Karpas-422 (cell line): ENCODE data around the gene MRPL53. TPM values are rescaled to one million over a fixed set of nuclear protein-coding genes. Genes with fewer than 3 reads are reported as not detected.

ENCODE experiments used
- DNase-seq: peaks from one replicate; pipeline ENCODE4 v3.0.0-alpha.2; 2015
- H2AFZ ChIP-seq: fragments of 200-600 bp; sonication (generic); 2 replicates; pipeline ENCODE4 v1.6.1; 2014; ENCODE audit warnings: antibody characterized with exemption, low read length, mixed read lengths
- H3K27ac ChIP-seq: fragments of 200-600 bp; sonication (generic); 2 replicates; pipeline ENCODE4 v1.5.1; 2014; ENCODE audit warnings: mild to moderate bottlenecking, low read length, moderate library complexity
- H3K27me3 ChIP-seq: fragments of 200-600 bp; sonication (generic); 2 replicates; pipeline ENCODE4 v1.6.1; 2014; ENCODE audit warnings: low read length, mixed read lengths
- H3K36me3 ChIP-seq: fragments of 200-600 bp; sonication (generic); 2 replicates; pipeline ENCODE4 v1.6.1; 2014; ENCODE audit warnings: low read length, mixed read lengths; ENCODE audit not compliant: insufficient read depth
- H3K4me1 ChIP-seq: fragments of 200-600 bp; sonication (generic); 2 replicates; pipeline ENCODE4 v1.6.1; 2014; ENCODE audit warnings: mild to moderate bottlenecking, low read length, mixed read lengths
- H3K4me2 ChIP-seq: fragments of 200-600 bp; sonication (generic); 2 replicates; pipeline ENCODE4 v1.6.1; 2014; ENCODE audit warnings: low read length, low read depth, mild to moderate bottlenecking; ENCODE audit not compliant: poor library complexity, severe bottlenecking
- H3K4me3 ChIP-seq: fragments of 200-600 bp; sonication (generic); 2 replicates; pipeline ENCODE4 v1.5.1; 2014; ENCODE audit warnings: mild to moderate bottlenecking, antibody characterized with exemption, low read length, mixed read lengths
- H3K79me2 ChIP-seq: fragments of 200-600 bp; sonication (generic); 2 replicates; pipeline ENCODE4 v1.6.1; 2014; ENCODE audit warnings: mild to moderate bottlenecking, low read length, mixed read lengths
- H3K9ac ChIP-seq: fragments of 200-600 bp; sonication (generic); 2 replicates; pipeline ENCODE4 v1.6.0; 2014; ENCODE audit warnings: low read length
- H3K9me2 ChIP-seq: fragments of 200-600 bp; sonication (generic), shearing (Covaris generic); replicated peaks from 2 replicates; pipeline ENCODE4 v1.6.0; 2014; ENCODE audit warnings: mild to moderate bottlenecking, low read length, moderate library complexity; ENCODE audit not compliant: insufficient read depth
- H3K9me3 ChIP-seq: fragments of 300-700, 200-600 bp; sonication (generic); 2 replicates; pipeline ENCODE4 v1.6.1; 2014; ENCODE audit warnings: low read length, mixed read lengths
- H4K20me1 ChIP-seq: fragments of 200-600 bp; sonication (generic); 2 replicates; pipeline ENCODE4 v1.6.1; 2014; ENCODE audit warnings: mild to moderate bottlenecking, antibody characterized with exemption, low read length, low read depth; ENCODE audit not compliant: insufficient read depth
- total RNA-seq: library from RNA; depleted of rRNA; stranded (reverse); fragments of >200 nt; shearing (Covaris generic); gene quantifications from 2 replicates; pipeline ENCODE4 v1.2.3, GENCODE V29; 2014; ENCODE audit warnings: low replicate concordance; rRNA removed

Gene MRPL53
- total RNA-seq: 91.4 and 144 TPM in 2 replicates

GRCh38 chr2:74472086-74472944 lies at the start of gene MRPL53:
Gene MRPL53, minus strand, starts transcription at chr2:74472680. Its CDS starts 20 bp downstream, at chr2:74472660.
- Histone ChIP-seq H3K9ac (peak within 1 kb of the TSS; percentile 76), H3K4me1 (peaks cover 24% of the 10 kb centered on the region), H3K9me2 (no peaks in the 10 kb centered on the region), H3K79me2 (peaks cover 9% of the 10 kb centered on the region), H3K36me3 (peaks cover 10% of the 10 kb centered on the region; the same call in 1 of the 2 replicates), H2AFZ (peak within 1 kb of the TSS; percentile 58; the same call in 1 of the 2 replicates), H4K20me1 (no peaks in the 10 kb centered on the region; the same call in 1 of the 2 replicates), H3K4me2 (peak within 1 kb of the TSS; percentile 92), H3K4me3 (peak within 1 kb of the TSS; percentile 71), H3K27ac (peak within 1 kb of the TSS; percentile 83), H3K9me3 (no peaks in the 10 kb centered on the region), H3K27me3 (no peaks in the 10 kb centered on the region)
- peak; percentile 99 for DNase-seq

- no peaks in the 10 kb centered on the region for H3K36me3 ChIP-seq
- DNase-seq: no peak
- H3K4me3 ChIP-seq: no peak overlapping the region
- no peak overlapping the region for H3K4me2 ChIP-seq
- no peak overlapping the region for H2AFZ ChIP-seq
- H3K79me2 ChIP-seq: no peaks in the 10 kb centered on the region
- H3K9me2 ChIP-seq: no peaks in the 10 kb centered on the region
- H3K27ac ChIP-seq: no peak overlapping the region
- H3K9me3 ChIP-seq: no peaks in the 10 kb centered on the region
- no peaks in the 10 kb centered on the region for H4K20me1 ChIP-seq
- H3K4me1 ChIP-seq: peaks cover 5% of the 10 kb centered on the region
- H3K27me3 ChIP-seq: no peaks in the 10 kb centered on the region
- H3K9ac ChIP-seq: no peak overlapping the region
These were observed 44.2 kb upstream of the MRPL53 start for GRCh38 chr2:74516650-74517049.

DNA sequence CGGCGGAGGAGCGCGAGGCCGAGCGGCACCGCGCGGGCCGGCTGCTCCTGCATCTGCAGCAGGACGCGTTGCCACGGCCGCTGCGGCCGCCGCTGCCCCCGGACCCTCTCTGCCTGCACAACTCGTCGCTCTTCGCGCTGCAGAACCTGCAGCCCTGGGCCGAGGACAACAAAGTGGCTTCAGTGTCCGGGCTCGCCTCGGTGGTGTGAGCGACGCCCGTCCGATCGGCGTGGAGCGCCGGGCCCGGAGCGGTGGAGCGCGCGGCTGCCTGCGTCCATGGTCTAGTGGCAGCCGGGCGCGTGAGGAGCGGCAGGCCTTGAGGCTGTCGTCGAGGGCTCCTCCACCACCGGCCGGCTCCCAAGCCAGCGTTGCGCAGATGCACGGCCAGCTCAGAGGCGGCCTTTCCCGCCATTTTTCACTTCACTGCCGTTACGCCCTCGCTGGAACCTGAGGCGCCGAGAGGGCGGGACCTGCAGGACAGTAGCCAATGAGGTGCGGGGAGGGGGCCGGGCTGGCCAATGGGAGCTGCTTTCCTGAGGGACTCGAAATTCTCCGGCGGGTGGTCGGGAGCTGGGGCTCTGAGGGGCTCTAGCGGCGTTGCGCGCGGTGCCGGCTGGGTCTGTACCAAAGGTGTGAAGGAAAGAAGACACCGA lies 43.6 kb upstream of the MRPL53 start:
- Histone ChIP-seq H3K9ac (no peak overlapping the region), H3K27me3 (no peaks in the 10 kb centered on the region), H3K4me1 (peaks cover 5% of the 10 kb centered on the region), H2AFZ (no peak overlapping the region), H3K79me2 (no peaks in the 10 kb centered on the region), H3K36me3 (no peaks in the 10 kb centered on the region), H4K20me1 (no peaks in the 10 kb centered on the region), H3K27ac (no peak overlapping the region), H3K9me2 (no peaks in the 10 kb centered on the region), H3K9me3 (no peaks in the 10 kb centered on the region), H3K4me2 (no peak overlapping the region), H3K4me3 (no peak overlapping the region)
- no peak for DNase-seq

GRCh38 chr2:74515271-74515980 lies 42.9 kb upstream of the MRPL53 start:
- Histone ChIP-seq H3K36me3 (no peaks in the 10 kb centered on the region), H2AFZ (no peak overlapping the region), H3K9me3 (no peaks in the 10 kb centered on the region), H3K9me2 (no peaks in the 10 kb centered on the region), H3K4me3 (no peak overlapping the region), H3K27ac (no peak overlapping the region), H3K4me1 (peaks cover 5% of the 10 kb centered on the region), H3K27me3 (no peaks in the 10 kb centered on the region), H4K20me1 (no peaks in the 10 kb centered on the region), H3K9ac (no peak overlapping the region), H3K79me2 (no peaks in the 10 kb centered on the region), H3K4me2 (no peak overlapping the region)
- DNase-seq: no peak

- Histone ChIP-seq H3K27ac (no peak within 1 kb of the TSS), H3K36me3 (no peaks in the 10 kb centered on the region), H3K9me2 (no peaks in the 10 kb centered on the region), H3K27me3 (no peaks in the 10 kb centered on the region), H3K4me3 (no peak within 1 kb of the TSS), H2AFZ (no peak within 1 kb of the TSS), H3K9me3 (no peaks in the 10 kb centered on the region), H3K4me2 (peak within 1 kb of the TSS; percentile 27), H4K20me1 (no peaks in the 10 kb centered on the region), H3K79me2 (no peaks in the 10 kb centered on the region), H3K4me1 (peaks cover 5% of the 10 kb centered on the region), H3K9ac (no peak within 1 kb of the TSS)
- no peak for DNase-seq
These were observed 42.1 kb upstream of the MRPL53 start, which contains the start of gene TLX2 for GRCh38 chr2:74514368-74515270. Gene TLX2, plus strand, starts transcription at chr2:74514450. Its CDS starts 357 bp downstream, at chr2:74514807.

DNA sequence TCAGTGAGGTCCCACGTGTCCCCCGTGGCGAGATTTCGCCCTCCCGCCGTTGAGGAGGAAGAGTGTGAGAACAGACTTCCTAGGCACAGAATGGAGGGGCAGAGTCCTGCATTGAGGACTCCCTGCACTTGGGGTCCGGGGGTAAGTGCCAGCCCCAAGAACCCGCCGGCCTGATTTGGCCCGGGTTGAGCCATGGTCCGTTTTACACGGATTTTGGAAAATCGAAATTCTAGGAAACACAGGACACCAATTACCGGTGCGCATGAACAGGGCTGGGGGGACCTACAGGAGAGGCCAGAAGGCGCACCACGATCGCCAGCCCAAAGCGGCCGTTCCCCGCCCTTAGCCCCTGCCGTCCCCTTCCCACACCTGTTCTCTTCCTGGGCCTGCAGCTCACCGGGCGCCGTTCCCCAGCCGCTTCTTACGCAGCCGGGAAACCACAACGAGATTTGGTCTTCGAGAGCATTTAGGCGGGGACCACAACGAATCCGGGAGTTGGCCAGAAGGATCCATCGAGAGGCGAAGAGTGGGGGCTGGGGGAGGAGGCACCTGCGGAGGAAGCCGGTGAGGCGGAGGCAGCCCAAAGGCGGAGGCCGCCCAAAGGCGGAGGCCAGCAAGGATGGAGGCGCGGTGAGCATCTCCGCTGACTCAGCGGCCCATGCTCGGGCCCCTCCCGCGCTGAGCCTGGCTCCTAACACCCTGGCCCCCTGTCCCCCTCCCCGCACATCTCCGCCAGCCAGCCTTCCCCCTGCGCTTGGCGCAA lies 41.3 kb upstream of the MRPL53 start:
- H3K27me3 ChIP-seq: no peaks in the 10 kb centered on the region
- no peaks in the 10 kb centered on the region for H3K36me3 ChIP-seq
- H3K9me3 ChIP-seq: no peaks in the 10 kb centered on the region
- no peaks in the 10 kb centered on the region for H3K9me2 ChIP-seq
- H3K4me1 ChIP-seq: peaks cover 5% of the 10 kb centered on the region
- H2AFZ ChIP-seq: no peak overlapping the region
- peak overlapping the region; percentile 27 for H3K4me2 ChIP-seq
- H4K20me1 ChIP-seq: no peaks in the 10 kb centered on the region
- no peak overlapping the region for H3K4me3 ChIP-seq
- no peak for DNase-seq
- no peak overlapping the region for H3K9ac ChIP-seq
- no peak overlapping the region for H3K27ac ChIP-seq
- H3K79me2 ChIP-seq: no peaks in the 10 kb centered on the region
